Ascending aorta (tissue), 2 donors: ENCODE data around the gene SIRPA. TPM values are rescaled to one million over a fixed set of nuclear protein-coding genes. Genes with fewer than 3 reads are reported as not detected.

Experiments used
- DNase-seq, 2 donors: peaks; one replicate each; pipeline ENCODE4 v3.0.0-alpha.2; 2019; ENCODE audit warnings: low spot score in 2 of 2
- H3K27ac ChIP-seq, 2 donors: fragments of 200-600 bp; sonication (generic); one replicate each; pipeline ENCODE4 v1.5.1; 2016 to 2017; ENCODE audit warnings: mild to moderate bottlenecking in 1 of 2
- H3K27me3 ChIP-seq: fragments of 200-600 bp; sonication (generic); one replicate; pipeline ENCODE4 v1.5.1; 2017
- H3K36me3 ChIP-seq, 2 donors: fragments of 200-600 bp; sonication (generic); one replicate each; pipeline ENCODE4 v1.5.1; 2016
- H3K4me1 ChIP-seq, 2 donors: fragments of 200-600 bp; sonication (generic); one replicate each; pipeline ENCODE4 v1.5.1; 2016 to 2017; ENCODE audit warnings: mild to moderate bottlenecking in 1 of 2
- H3K4me3 ChIP-seq, 2 donors: fragments of 200-600 bp; sonication (generic); one replicate each; pipeline ENCODE4 v1.5.1; 2016 to 2017; ENCODE audit warnings: mild to moderate bottlenecking in 1 of 2
- H3K9me3 ChIP-seq, 2 donors: fragments of 200-600 bp; sonication (generic); one replicate each; pipeline ENCODE4 v1.5.1; 2016
- CTCF ChIP-seq, 3 experiments: fragments of 200-600 bp in 2 of 3; fragments of 450-650 bp in 1 of 3; sonication (generic) in 2 of 3; IDR thresholded peaks; one replicate each; pipeline ENCODE4 v1.5.1; 2016 to 2019; ENCODE audit warnings: antibody characterized with exemption in 3 of 3, mild to moderate bottlenecking in 1 of 3, moderate library complexity in 1 of 3
- intact Hi-C: fragments of 100-400 bp; cut with DNase I; formaldehyde crosslinking; loops from one replicate; pipeline ENCODE4 v1.15.1; 2023
- total RNA-seq: library from RNA; depleted of rRNA; stranded (reverse); fragments of >200 nt; gene quantifications from one replicate; pipeline ENCODE4 v1.1.0, GENCODE V29; 2016

The SIRPA gene
- 72.8 TPM for total RNA-seq

GRCh38 chr20:1894951-1895673, at the start of gene SIRPA:
TSS of gene SIRPA (plus strand) at chr20:1895407. CDS start at chr20:1895448, 41 bp downstream.
- Histone ChIP-seq H3K27ac (peak within 1 kb of the TSS; percentile 97), H3K36me3 (no peaks in the 10 kb centered on the region), H3K9me3 (no peaks in the 10 kb centered on the region), H3K4me3 (peak within 1 kb of the TSS; percentile 80 to 97), H3K27me3 (no peaks in the 10 kb centered on the region), H3K4me1 (peaks cover 6 to 66% of the 10 kb centered on the region in 2 donors)
- peak in 1 of 2 donors; percentile 84 for DNase-seq
- intact Hi-C loops, result loop anchor here (1.0 to 10.0 kb wide), 9 partner anchors 40 to 1570 kb away; partner anchors contain the start of genes GNRH2, MRPS26, SDCBP2 and SNRPB
- no peak for TF ChIP-seq CTCF (IDR thresholded peaks at IDR 0.05)

GRCh38 chr20:1845701-1846100, 49.5 kb upstream of the SIRPA start:
- intact Hi-C loops, result no loop called here
- no peak for TF ChIP-seq CTCF (IDR thresholded peaks at IDR 0.05)
- H3K27me3 ChIP-seq, result no peaks in the 10 kb centered on the region
- no peak for DNase-seq
- H3K4me3 ChIP-seq, result no peak overlapping the region
- no peaks in the 10 kb centered on the region for H3K4me1 ChIP-seq
- H3K36me3 ChIP-seq, result no peaks in the 10 kb centered on the region
- H3K9me3 ChIP-seq, result no peaks in the 10 kb centered on the region
- no peak overlapping the region for H3K27ac ChIP-seq

GRCh38 chr20:1846341-1846740, 48.9 kb upstream of the SIRPA start:
- Histone ChIP-seq H3K36me3 (no peaks in the 10 kb centered on the region), H3K27me3 (no peaks in the 10 kb centered on the region), H3K27ac (no peak overlapping the region), H3K4me3 (no peak overlapping the region), H3K4me1 (no peaks in the 10 kb centered on the region), H3K9me3 (no peaks in the 10 kb centered on the region)
- TF ChIP-seq CTCF (IDR thresholded peaks at IDR 0.05), result no peak
- DNase-seq, result no peak
- intact Hi-C loops, result no loop called here

- Histone ChIP-seq H3K4me1 (no peaks in the 10 kb centered on the region), H3K27ac (no peak overlapping the region), H3K4me3 (no peak overlapping the region), H3K36me3 (no peaks in the 10 kb centered on the region), H3K9me3 (no peaks in the 10 kb centered on the region), H3K27me3 (no peaks in the 10 kb centered on the region)
- TF ChIP-seq CTCF (IDR thresholded peaks at IDR 0.05), result no peak
- no peak for DNase-seq
- intact Hi-C loops, result no loop called here
Measured at GRCh38 chr20:1846876-1847275, 48.3 kb upstream of the SIRPA start.

GRCh38 chr20:1847780-1848179, 47.4 kb upstream of the SIRPA start:
- TF ChIP-seq CTCF (IDR thresholded peaks at IDR 0.05), result no peak
- Histone ChIP-seq H3K36me3 (no peaks in the 10 kb centered on the region), H3K27ac (no peak overlapping the region), H3K4me3 (no peak overlapping the region), H3K9me3 (no peaks in the 10 kb centered on the region), H3K27me3 (no peaks in the 10 kb centered on the region), H3K4me1 (no peaks in the 10 kb centered on the region)
- no peak for DNase-seq
- intact Hi-C loops, result no loop called here
